Hematopoietic multipotent progenitor cell (in vitro differentiated cells): ENCODE measurements around the gene MEPCE. TPM values are rescaled to one million over a fixed set of nuclear protein-coding genes. Genes with fewer than 3 reads are reported as not detected.
"Not testable (repeated sequence)": the region's sequence is repeated elsewhere in the genome, so short reads cannot be mapped to it uniquely, and the experiment has no call there.

Experiments
- DNase-seq, 3 donors: peaks; one replicate each; pipeline ENCODE4 v3.0.0-alpha.2; 2011 to 2015; ENCODE audit warnings: low read depth in 2 of 3, low spot score in 2 of 3
- total RNA-seq: library from RNA; depleted of rRNA; stranded (reverse); fragments of >200 nt; gene quantifications from one replicate; pipeline ENCODE4 v1.2.3, GENCODE V29; 2012

The MEPCE gene
- total RNA-seq, result 88.3 TPM

GRCh38 chr7:100429637-100430492 is at the start of gene MEPCE:
Gene MEPCE, plus strand, starts transcription at chr7:100429831. Its CDS starts 188 bp downstream, at chr7:100430019.
- DNase-seq, result peak; percentile 90 to 98 (median 97)

- no peak for DNase-seq
Observed at GRCh38 chr7:100380196-100380595, 49.4 kb upstream of the MEPCE start.

- DNase-seq, result not testable (repeated sequence)
Observed at GRCh38 chr7:100381531-100382233, 47.9 kb upstream of the MEPCE start.

GRCh38 chr7:100382234-100382853 is 47.3 kb upstream of the MEPCE start:
- not testable (repeated sequence) for DNase-seq

GRCh38 chr7:100384628-100385294 is 44.9 kb upstream of the MEPCE start:
- no peak for DNase-seq

GRCh38 chr7:100386940-100387339 is 42.7 kb upstream of the MEPCE start:
- no peak for DNase-seq

GRCh38 chr7:100387695-100388094 is 41.9 kb upstream of the MEPCE start:
- no peak for DNase-seq

- no peak for DNase-seq
Observed at GRCh38 chr7:100389437-100390088, 40.1 kb upstream of the MEPCE start.

GRCh38 chr7:100390286-100391009 is 39.2 kb upstream of the MEPCE start:
- DNase-seq, result no peak

- no peak for DNase-seq
Observed at GRCh38 chr7:100393233-100393905, 36.3 kb upstream of the MEPCE start.

- no peak for DNase-seq
Observed at GRCh38 chr7:100394077-100394476, 35.6 kb upstream of the MEPCE start.

- peak in 1 of 3 donors; percentile 28 for DNase-seq
Observed at GRCh38 chr7:100396421-100396982, 33.1 kb upstream of the MEPCE start.

- no peak for DNase-seq
Observed at GRCh38 chr7:100397315-100398081, 32.1 kb upstream of the MEPCE start.

- no peak for DNase-seq
Observed at GRCh38 chr7:100398239-100398638, 31.4 kb upstream of the MEPCE start.

GRCh38 chr7:100400041-100400440 is 29.6 kb upstream of the MEPCE start:
- DNase-seq, result no peak

- DNase-seq, result peak in 2 of 3 donors; percentile 17 to 20
Observed at GRCh38 chr7:100400656-100401055, 29.0 kb upstream of the MEPCE start.

- DNase-seq, result no peak
Observed at GRCh38 chr7:100401811-100402210, 27.8 kb upstream of the MEPCE start.

- no peak for DNase-seq
Observed at GRCh38 chr7:100402241-100402640, 27.4 kb upstream of the MEPCE start.
